ENCODE data around the gene UBR4.

Gene UBR4

GRCh38 chr1:19028110-19028509, 182.0 kb downstream of the UBR4 start:
- 0 out of 2 replicates have a peak, but pooled peaks cover 5% of the 10 kb centered on the region for H3K27me3 ChIP-seq (ENCODE audit: control insufficient read depth, low read length)
- TF ChIP-seq EZH2phosphoT487 (IDR thresholded peaks at IDR 0.05; ENCODE audit: borderline replicate concordance, low read length) (no peak), CTCF (IDR thresholded peaks at IDR 0.05; ENCODE audit: low read depth, low read length, poor library complexity, severe bottlenecking) (no peak)
- no peaks in the 10 kb centered on the region for H3K4me1 ChIP-seq (ENCODE audit: control insufficient read depth, low read length)
- no peaks in the 10 kb centered on the region for H3F3A ChIP-seq (ENCODE audit: control insufficient read depth, insufficient read depth)
- no peaks in the 10 kb centered on the region for H4K20me1 ChIP-seq (ENCODE audit: control insufficient read depth, insufficient read depth, low read depth, low read length)
- no peak overlapping the region for H3K4me3 ChIP-seq (ENCODE audit: low read length)
- no peak overlapping the region for H3K4me2 ChIP-seq (ENCODE audit: low read length)
- no peaks in the 10 kb centered on the region for H3K9me3 ChIP-seq (ENCODE audit: control insufficient read depth, insufficient read depth, low read length)
- no peaks in the 10 kb centered on the region for H3K79me2 ChIP-seq (ENCODE audit: control insufficient read depth, low read length)
- H3K36me3 ChIP-seq (ENCODE audit: control insufficient read depth, low read length), result no peaks in the 10 kb centered on the region
- H3K9me2 ChIP-seq (replicated peaks; ENCODE audit: control insufficient read depth, low read length), result no peaks in the 10 kb centered on the region
- no peak overlapping the region for H3K27ac ChIP-seq (ENCODE audit: low read depth, low read length)

Measured in DOHH2 (cell line).